ENCODE results near the gene SLC22A15.

Gene SLC22A15

GRCh38 chr1:116001739-116002487 is 25.6 kb downstream of the SLC22A15 start:
- no peak overlapping the region for H3K4me3 ChIP-seq (ENCODE audit: low read depth, low read length)
- TF ChIP-seq MYC (IDR thresholded peaks at IDR 0.05; ENCODE audit: low read depth, low read length), result no peak
- no peak for TF ChIP-seq MAX (IDR thresholded peaks at IDR 0.05; ENCODE audit: low read depth, low read length)
- TF ChIP-seq POLR2A (IDR thresholded peaks at IDR 0.05; ENCODE audit: extremely low read depth, insufficient read length), result no peak
- TF ChIP-seq CTCF (IDR thresholded peaks at IDR 0.05; ENCODE audit: low read depth, low read length), result no peak
- no peak for DNase-seq (ENCODE audit: low read depth)

DNA sequence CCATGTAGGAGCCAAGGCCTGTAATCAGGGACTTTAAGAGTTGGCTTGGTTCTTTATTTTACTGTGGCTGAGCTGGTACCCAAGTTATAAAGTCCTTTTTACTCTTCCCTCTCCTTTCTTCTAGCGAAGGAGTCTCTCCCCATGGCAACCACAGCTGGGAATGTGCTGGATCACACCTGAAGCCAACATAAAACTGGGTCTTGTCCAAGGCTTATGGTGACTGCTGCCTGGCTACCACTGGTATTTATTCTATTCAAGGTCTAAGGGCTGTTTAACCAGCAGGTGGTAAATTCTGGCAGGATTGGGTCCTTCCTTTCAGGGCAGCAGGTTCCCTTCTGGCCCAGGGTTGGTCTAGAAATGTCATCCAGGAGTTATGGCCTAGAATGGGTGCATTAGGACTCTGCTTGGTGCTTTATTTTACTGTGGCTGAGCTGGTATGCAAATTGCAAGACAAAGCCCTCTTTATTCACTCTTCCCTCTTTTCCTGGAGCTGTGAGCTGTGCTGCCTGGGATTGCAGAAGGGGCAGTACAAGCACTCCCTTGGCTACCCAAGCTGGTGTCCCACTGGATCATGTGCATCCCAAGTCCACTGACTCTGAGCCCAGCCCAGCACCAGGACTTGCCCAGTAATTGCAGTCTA is 26.6 kb downstream of the SLC22A15 start:
- no peak for DNase-seq (ENCODE audit: low read depth)
- H3K4me3 ChIP-seq (ENCODE audit: low read depth, low read length), result no peak overlapping the region
- TF ChIP-seq MYC (IDR thresholded peaks at IDR 0.05; ENCODE audit: low read depth, low read length), result no peak
- no peak for TF ChIP-seq POLR2A (IDR thresholded peaks at IDR 0.05; ENCODE audit: extremely low read depth, insufficient read length)
- no peak for TF ChIP-seq MAX (IDR thresholded peaks at IDR 0.05; ENCODE audit: low read depth, low read length)
- no peak for TF ChIP-seq CTCF (IDR thresholded peaks at IDR 0.05; ENCODE audit: low read depth, low read length)

- H3K4me3 ChIP-seq (ENCODE audit: low read depth, low read length), result no peak overlapping the region
- TF ChIP-seq CTCF (IDR thresholded peaks at IDR 0.05; ENCODE audit: low read depth, low read length), result no peak
- no peak for TF ChIP-seq MYC (IDR thresholded peaks at IDR 0.05; ENCODE audit: low read depth, low read length)
- TF ChIP-seq MAX (IDR thresholded peaks at IDR 0.05; ENCODE audit: low read depth, low read length), result no peak
- no peak for TF ChIP-seq POLR2A (IDR thresholded peaks at IDR 0.05; ENCODE audit: extremely low read depth, insufficient read length)
- DNase-seq (ENCODE audit: low read depth), result no peak
Measured at GRCh38 chr1:116003823-116004222, 27.5 kb downstream of the SLC22A15 start.

DNA sequence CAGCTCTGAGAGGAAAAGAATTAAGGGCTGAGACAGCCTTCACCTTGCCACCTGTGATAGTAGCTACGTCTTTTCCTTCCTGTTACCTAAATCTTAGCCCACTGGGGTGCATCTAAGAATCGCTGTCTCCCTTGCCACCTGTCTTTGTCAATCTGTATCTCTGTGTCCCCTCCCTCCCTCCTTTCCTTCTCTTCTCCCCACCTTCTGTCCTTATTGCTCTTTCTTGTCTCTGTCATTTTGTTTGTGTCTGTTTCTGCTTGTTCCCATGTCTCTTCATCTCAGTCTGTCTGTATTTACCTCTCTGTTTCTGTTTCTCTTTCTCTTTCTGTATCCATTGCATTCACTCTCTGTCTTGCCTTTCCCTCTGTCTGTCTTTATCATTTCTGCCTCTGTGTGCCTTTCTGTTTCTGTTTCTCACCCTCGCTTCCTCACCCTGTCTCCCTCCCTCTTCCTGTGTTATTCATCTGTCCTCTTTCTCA is 30.2 kb downstream of the SLC22A15 start:
- no peak overlapping the region for H3K4me3 ChIP-seq (ENCODE audit: low read depth, low read length)
- TF ChIP-seq MYC (IDR thresholded peaks at IDR 0.05; ENCODE audit: low read depth, low read length), result no peak
- DNase-seq (ENCODE audit: low read depth), result no peak

- no peak for DNase-seq (ENCODE audit: low read depth)
- no peak overlapping the region for H3K4me3 ChIP-seq (ENCODE audit: low read depth, low read length)
- TF ChIP-seq CTCF (IDR thresholded peaks at IDR 0.05; ENCODE audit: low read depth, low read length), result no peak
- no peak for TF ChIP-seq MYC (IDR thresholded peaks at IDR 0.05; ENCODE audit: low read depth, low read length)
- TF ChIP-seq MAX (IDR thresholded peaks at IDR 0.05; ENCODE audit: low read depth, low read length), result no peak
- no peak for TF ChIP-seq POLR2A (IDR thresholded peaks at IDR 0.05; ENCODE audit: extremely low read depth, insufficient read length)
Measured at GRCh38 chr1:116008656-116009390, 32.5 kb downstream of the SLC22A15 start.

DNA sequence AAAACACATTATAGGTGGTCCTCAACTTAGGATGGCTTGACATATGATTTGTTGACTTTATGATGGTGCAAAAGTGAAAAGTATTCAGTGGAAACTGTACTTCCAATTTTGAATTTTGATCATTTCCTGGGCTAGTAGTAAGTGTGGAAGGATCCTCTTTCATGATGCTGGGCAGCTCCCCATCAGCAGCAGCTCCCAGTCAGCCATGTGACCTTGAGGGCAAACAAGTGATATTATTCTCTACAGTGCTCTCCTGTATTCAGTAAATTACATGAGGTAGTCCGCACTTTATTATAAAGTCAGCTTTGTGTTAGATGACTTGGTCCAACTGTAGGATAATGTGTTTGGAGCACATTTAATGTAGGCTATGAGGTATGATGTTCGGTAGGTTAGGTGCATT is 36.4 kb downstream of the SLC22A15 start:
- H3K4me3 ChIP-seq (ENCODE audit: low read depth, low read length), result no peak overlapping the region
- TF ChIP-seq CTCF (IDR thresholded peaks at IDR 0.05; ENCODE audit: low read depth, low read length), result no peak
- no peak for TF ChIP-seq MAX (IDR thresholded peaks at IDR 0.05; ENCODE audit: low read depth, low read length)
- TF ChIP-seq POLR2A (IDR thresholded peaks at IDR 0.05; ENCODE audit: extremely low read depth, insufficient read length), result no peak
- TF ChIP-seq MYC (IDR thresholded peaks at IDR 0.05; ENCODE audit: low read depth, low read length), result no peak
- DNase-seq (ENCODE audit: low read depth), result no peak
